G401 (cell line): ENCODE data around the gene DISC1. TPM values are rescaled to one million over a fixed set of nuclear protein-coding genes. Genes with fewer than 3 reads are reported as not detected.
"Not testable (repeated sequence)": the region's sequence is repeated elsewhere in the genome, so short reads cannot be mapped to it uniquely, and the experiment has no call there.

Experiments used
- DNase-seq: peaks from one replicate; pipeline ENCODE4 v3.0.0-alpha.2; 2015; ENCODE audit warnings: low spot score
- in situ Hi-C: cut with HindIII; loops from 2 replicates; pipeline ENCODE4 v1.10.0; 2016; ENCODE audit warnings: low sequenced_read_pairs, mixed read lengths
- total RNA-seq: library from RNA; depleted of rRNA; stranded (reverse); fragments of >200 nt; shearing (Covaris generic); gene quantifications from 2 replicates; pipeline ENCODE4 v1.2.3, GENCODE V29; 2014

Gene DISC1
- total RNA-seq, 1 experiment from 2014 or later: 6.1 TPM

DNA sequence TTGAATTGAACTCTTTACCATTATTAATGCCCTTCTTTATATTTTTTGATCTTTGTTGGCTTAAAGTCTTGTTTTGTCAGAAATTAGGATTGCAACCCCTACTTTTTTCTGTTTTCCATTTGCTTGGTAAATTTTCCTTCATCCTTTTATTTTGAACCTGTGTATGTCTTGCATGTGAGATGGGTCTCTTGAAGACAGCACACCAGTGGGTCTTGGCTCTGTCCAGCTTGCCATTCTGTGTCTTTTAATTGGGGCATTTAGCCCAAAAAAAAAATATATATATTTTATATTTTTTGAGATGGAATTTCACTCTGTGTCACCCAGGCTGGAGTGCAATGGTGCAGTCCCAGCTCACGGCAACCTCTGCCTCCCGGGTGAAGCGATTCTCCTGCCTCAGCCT lies 33.6 kb downstream of the DISC1 start:
- DNase-seq: no peak
- in situ Hi-C loops: no loop called here

DNA sequence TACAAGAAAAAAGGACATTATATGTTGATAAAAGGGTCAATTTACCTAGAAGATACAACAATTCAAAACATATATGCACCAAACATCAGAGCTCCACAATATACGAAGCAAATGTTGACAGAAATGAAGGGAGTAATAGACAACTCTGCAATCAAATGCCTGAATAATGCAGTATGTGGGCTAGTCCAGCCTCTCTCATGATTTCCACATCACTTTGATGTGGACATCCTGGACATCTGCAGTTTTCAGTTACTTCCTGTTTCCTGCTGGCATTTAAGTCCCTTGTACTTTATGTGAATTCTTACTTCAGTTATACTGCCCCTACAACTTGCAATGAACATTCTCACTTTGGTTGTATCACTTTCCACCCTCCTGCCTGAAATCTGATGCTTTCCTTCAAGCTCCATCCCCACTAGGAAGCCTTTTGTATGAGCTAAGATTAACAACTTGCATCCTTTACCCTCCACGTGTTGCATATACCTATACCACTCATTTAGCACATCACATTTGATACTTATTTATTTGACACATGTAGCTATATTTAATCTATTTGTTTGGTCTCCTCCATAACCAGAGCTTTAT lies 36.7 kb downstream of the DISC1 start:
- in situ Hi-C loops: no loop called here
- DNase-seq: no peak

DNA sequence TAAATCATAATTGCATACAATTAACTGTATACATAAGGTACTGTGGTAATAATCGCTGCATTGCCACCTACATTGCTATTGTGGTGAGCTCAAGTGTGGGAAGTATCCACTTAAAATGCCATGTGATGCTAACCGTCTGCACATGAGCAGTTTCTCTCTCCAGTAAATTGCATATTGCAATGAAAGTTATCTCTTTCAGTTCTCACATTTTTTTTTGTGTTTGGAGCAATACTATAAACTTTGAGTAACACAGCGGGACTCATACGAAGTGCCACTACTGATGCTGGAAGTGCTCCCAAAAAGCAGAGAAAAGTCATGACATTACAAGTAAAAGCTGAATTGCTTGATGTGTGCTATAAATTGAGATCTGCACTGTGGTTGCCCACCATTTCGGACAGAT lies 38.5 kb downstream of the DISC1 start:
- in situ Hi-C loops: no loop called here
- DNase-seq: no peak

DNA sequence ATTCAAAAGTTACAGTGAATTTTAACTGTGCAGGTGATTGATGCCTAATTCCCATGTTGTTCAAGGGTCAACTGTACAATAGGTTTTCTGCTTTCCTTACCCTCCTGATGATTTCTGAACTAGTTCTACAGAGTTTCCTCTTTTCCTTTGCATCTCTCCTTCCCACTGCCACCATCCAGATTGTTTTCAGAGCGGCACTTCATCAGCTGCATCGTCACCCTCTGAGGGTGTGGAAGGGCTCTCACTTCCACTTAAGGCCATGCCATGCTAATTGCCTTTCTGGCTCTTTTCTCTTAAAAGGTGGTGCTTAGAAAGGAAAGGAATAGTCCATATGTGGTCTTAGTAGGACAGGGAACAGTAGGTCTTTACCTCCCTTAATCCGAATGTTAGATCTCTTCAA lies 39.1 kb downstream of the DISC1 start:
- no peak for DNase-seq
- in situ Hi-C loops: no loop called here

DNA sequence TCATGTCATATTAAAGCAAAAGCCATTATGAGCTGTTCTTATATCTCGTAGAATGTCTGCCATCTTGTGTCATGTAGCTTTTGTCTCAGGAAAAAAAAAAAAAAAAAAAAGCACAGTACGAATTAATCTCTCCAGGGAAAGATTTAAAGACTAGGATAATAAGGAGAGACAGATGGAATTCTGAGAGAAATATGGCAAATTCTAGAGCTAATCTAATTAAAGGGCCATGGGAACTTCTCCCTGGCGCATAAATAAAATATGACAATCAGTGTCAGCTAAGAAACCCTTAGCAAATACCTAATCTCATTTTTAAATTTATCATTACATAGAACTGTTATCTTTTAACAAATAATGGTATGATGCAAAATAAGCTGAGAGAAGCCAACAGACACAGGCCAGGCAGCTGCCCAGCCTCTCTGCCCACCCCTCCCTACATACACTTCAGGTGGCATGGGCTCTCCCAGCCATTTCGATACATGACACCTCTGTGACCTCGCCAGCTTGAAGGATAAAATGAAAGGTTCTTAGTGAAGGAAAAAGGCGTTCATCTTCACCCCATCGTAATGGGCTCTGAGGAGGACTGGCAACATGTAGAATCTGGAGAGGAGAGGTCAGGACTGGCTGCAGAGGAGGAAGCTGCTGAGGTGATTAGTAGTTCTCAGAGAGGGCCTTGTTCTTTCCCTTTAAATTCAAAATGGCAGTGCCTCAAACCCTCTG lies 39.8 kb downstream of the DISC1 start:
- DNase-seq: no peak
- in situ Hi-C loops: no loop called here

DNA sequence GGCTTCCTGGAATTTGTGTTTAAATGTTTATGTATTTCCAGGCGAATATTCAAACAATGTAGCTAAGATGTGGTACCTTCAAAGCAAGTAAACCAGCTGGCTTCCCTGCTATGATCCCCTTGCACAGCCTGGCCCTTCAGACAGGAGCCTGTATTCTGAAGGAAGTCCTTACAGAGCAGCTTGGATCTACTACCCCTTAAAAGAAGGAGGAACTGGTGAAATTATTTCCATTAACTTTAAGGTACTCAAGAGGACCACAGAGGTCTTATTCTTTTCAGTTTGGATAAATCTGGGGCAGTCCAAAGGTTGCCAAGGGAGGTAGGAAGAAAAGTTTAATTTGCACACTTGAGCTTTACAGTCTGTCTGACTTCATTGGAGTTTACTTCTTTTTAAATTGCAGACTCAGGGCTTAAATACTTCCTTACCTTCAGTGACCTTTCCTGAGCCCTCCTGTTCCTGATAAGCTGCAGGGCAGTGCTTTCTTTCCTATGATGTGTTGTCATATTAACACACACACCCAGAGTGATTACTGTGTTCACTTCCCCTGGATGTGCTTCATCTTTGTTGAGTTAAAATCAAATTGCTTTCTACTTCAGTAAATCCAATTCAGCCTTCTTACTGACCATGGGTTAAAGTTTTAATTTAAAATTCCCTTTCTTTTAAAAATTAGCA lies 40.5 kb downstream of the DISC1 start:
- in situ Hi-C loops: no loop called here
- no peak for DNase-seq

DNA sequence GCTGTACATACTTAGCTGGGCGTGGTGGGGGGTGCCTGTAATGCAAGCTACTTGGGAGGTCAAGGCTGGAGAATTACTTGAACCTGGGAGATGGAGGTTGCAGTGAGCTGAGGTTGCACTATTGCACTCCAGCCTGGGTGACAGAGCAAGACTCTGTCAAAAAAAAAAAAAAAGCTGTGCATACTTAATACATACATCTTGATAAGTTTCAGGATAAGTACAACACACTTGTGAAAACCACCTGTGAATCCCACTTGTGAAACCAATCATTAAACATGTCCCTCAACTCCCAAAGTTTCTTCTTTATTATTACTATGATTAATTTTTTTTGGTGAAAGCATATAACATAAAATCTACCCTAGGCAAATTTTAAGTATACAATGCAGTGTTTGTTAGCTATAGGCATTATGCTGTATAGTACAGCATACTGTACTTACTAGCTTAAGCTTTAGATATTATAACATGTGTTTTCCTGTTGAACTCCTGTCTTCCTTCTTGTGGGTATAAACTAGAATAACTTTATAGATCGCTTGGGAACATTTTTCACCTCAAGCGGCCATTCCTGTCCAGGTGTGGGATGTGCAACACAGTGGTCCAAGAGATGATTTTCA lies 41.4 kb downstream of the DISC1 start:
- in situ Hi-C loops: no loop called here
- DNase-seq: no peak

DNA sequence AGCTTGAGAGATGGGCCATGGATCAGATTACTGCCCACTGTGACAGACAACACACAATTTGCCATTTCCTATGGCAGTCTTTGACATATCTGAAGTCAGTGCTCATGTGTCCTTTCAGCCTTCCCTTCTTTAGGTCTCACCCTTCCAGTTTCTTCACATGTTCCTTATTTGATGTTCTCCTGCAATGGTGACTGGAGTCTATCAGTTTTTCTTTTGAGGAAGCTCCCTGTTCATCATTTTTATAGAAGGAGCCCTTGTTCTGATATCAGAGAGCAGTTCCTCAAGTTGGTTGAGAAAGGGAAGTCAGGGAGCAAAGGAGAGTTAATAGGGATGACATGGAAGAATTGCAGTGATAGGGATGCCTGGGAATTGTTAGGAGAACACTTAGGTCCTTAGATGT lies 42.2 kb downstream of the DISC1 start:
- in situ Hi-C loops: no loop called here
- no peak for DNase-seq

DNA sequence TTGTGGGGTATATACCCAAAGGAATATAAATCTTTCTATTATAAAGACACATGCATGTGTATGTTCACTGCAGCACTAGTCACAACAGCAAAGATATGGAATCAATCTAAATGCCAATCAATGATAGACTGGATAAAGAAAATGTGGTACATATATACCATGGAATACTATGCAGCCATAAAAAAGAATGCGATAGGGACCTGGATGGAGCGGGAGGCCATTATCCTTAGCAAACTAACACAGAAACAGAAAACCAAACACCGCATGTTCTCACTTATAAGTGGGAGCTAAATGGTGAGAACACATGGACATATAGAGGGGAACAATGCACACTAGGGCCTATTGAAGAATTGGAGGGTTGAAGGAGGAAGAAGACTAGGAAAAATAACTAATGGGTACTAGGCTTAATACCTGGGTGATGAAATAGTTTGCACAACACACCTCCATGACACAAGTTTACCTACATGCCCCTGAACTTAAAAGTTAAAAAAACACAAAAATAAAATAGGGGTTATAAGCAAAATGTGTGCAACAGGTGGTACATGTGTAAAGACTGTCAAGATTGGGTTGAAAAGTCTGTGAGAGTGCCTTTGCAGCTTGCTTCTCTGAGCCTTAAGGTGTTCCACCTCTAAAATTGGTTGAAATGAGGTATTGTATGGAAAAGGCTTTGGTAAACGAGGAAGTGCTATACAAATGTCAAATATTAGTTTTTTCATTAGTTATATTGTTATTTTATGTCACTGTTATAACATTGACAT lies 43.5 kb downstream of the DISC1 start:
- DNase-seq, in situ Hi-C loops: not testable (repeated sequence)

DNA sequence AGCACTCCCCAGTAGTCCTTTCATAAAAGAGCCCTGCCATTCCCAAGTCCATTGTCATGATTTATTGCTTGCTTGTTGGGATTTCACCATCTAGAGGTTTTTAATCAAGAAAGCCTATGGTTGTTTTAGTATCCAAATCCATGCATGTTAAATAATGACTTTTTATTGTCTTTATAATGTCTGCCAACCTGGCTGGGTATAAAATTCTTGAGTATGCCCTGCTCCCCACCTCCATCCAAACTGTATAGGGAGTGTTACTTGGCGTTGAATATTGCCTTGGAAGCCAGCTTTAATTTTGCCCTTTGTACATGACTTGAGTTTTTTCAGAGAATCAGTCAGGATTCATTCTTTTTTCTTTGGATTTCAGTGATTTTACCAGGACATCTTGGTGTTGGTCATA lies 44.2 kb downstream of the DISC1 start:
- no peak for DNase-seq
- in situ Hi-C loops: no loop called here

DNA sequence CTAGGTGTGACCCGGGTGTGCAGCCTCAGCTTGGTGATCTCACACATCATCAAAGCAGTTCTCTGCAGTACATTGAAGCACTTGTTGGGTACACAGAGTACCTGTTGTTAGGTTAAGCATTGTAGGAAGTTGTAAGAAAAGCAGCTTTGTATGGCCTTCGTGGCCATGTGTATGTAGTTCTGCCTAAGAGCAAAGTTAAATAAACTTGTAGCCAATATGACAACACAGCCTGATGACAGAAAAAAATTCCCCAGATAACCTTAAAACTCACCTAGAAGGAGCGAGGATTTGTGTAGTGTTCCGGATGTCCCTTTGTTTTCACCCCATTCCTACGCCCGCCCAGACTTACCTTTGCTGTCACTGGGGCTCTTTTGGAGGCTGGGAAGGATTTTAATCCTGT lies 48.0 kb downstream of the DISC1 start:
- no peak for DNase-seq
- in situ Hi-C loops: no loop called here

DNA sequence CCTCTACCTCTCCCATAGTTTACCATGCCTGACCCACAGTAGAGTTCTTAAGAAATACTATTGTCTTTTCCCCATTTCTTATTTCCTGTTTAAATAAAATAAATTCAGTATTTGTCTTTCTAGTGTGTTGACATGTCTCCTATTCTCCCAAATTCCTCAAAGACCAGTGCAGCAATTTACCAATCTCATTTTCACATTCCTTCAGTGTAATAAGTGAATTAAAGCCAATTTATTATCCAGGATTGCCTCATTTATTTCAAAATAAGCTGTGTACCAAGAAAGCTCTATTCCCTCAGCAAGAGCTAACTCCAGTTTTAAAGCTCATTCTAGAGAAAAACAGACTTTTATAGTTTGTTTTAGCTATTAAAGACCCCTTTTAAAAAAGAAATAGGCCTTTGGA lies 49.9 kb downstream of the DISC1 start:
- in situ Hi-C loops: no loop called here
- DNase-seq: no peak

DNA sequence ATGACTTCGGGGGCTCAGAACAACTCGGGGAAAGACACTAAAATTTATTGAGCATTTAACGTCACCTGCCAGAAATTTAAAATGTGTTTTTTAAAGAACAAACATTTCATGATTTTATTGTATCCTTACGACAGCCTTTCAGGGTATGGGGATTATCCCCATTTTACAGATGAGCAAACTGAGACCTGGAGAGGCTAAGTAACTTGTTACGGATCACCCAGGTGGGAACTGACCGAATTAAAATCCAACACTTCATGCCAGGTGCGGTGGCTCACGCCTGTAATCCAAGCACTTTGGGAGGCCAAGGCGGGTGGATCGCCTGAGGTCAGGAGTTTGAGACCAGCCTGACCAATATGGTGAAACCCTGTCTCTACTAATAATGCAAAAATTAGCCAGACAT lies 50.9 kb downstream of the DISC1 start:
- in situ Hi-C loops: no loop called here

DNA sequence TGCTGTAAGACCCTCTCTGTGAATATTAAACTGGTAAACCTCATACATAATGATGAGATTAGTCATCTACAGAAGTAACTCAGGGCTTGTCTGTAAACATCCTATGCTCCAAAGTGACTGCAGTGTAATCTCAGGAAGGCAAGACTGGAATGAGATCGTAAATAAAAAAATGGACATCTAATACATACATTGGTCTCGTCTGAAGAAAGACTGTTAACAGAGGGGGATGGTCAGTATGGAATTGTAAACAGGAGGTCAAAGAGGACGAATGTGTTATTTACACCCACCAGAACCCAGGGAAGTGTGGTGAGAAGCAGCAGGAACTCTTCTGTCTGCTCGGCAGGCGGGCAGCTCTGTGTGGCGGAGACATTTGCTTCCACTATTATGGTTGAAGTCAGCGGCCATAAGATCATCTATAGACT lies 51.4 kb downstream of the DISC1 start:
- in situ Hi-C loops: no loop called here
- DNase-seq: no peak

More for the DNA sequence above, 50.9 kb downstream of the DISC1 start:
- DNase-seq: no peak

DNA sequence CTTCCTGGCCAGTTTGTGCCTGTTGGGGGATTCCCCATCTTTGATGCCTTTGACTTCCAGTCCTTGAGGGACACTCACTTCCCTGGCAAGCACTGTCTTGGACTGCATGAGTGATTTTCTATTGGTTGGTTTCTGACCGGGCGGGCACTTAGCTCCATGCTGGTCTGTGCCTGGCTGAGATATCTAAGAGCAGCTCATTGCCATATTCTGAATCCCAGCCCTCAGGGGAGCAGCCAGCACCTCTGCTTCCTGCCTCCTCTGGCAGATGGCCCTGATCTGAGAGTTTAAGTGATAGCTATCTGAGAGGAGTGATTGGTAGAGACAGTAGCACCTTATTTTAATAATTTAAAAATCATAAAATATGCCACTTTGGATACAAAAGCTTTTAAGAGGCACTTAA lies 52.5 kb downstream of the DISC1 start:
- no peak for DNase-seq
- in situ Hi-C loops: no loop called here

DNA sequence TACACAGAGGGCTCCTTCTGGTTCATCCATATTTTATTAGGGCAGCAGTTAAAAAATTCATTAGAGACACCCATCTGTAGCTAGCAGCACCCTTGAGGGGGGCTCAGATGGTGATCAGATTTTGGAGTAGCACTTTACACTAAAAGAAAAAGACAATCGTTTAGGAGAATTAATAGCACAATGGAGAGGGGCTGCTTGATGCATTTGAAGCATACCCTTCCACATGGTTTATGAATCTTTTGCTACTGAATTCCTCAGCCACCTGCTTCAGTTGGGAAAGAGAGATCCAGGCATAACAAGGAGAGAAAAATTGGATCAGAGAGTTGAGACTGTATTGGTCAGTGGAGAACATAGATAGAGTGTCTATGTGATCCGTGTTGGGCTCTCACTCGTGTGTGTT lies 54.4 kb downstream of the DISC1 start:
- in situ Hi-C loops: no loop called here
- DNase-seq: no peak

DNA sequence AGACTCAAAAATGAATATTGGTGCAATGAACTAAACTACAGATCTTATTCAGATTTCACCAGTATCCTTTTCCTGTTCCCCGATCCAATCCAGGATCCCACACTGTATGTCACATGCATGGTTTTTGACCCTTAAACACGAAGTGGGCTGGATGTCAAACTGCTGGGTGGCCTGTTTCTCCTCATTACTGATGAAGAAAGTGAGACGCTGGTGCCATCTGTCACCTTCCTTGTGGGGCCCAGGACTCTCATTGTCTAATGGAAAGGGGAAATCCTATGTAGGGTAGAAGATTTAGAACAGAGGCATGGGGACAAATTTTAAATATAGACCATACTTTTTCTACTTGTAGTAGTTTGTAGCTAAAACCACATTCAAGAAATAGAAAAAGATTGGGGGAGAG lies 56.2 kb downstream of the DISC1 start:
- DNase-seq: no peak
- in situ Hi-C loops: no loop called here

DNA sequence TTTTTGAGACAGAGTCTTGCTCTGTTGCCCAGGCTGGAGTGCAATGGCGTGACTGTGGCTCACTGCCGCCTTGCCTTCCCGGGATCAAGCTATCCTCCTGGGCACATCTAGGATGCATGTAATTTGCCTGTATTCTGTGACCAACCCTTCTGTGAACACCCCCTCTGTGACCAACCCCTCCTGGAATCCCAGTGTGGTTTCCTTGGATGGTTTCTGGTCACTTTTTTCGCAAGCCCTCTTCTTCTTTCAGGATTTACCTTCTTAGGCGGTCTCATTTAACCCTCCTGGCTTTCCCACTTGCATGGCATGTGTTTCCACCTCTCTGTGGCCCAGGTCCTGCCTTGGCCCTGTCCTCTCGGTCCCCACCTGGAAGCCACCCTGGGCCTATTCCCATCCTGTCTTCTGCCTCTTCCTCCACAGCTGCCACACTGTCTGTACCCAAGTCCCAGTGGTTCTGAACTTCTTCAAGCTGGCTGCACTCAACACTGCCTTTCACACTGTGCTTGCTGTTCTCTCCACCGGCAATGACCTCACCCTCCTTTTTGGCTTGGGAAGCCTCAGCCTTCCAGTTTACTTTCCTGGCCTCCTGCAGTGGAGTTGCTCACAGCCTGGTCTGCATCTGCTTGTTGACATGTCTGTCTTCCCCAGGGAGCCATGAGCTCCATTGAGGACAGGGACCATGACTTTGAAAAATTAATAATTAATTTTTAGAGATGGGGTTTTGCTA lies 57.0 kb downstream of the DISC1 start:
- DNase-seq: no peak
- in situ Hi-C loops: no loop called here
